Left hindlimb (tissue), 1 donor: ENCODE results near the gene TMEM52.

Source experiments
- DNase-seq: peaks from one replicate; pipeline ENCODE4 v3.0.0-alpha.2; 2018

Gene TMEM52

GRCh38 chr1:1918901-1919303 lies at the start of gene TMEM52:
Gene TMEM52 (minus strand): TSS chr1:1919279. CDS start chr1:1919265, 14 bp downstream.
- no peak for DNase-seq

- DNase-seq: no peak
These were observed 48.8 kb upstream of the TMEM52 start for GRCh38 chr1:1967879-1968278.

- DNase-seq: peak; percentile 1
These were observed 48.1 kb upstream of the TMEM52 start for GRCh38 chr1:1967151-1967550.

GRCh38 chr1:1966071-1966740 lies 47.1 kb upstream of the TMEM52 start:
- no peak for DNase-seq

GRCh38 chr1:1965546-1965945 lies 46.5 kb upstream of the TMEM52 start:
- DNase-seq: no peak

GRCh38 chr1:1964811-1965210 lies 45.7 kb upstream of the TMEM52 start:
- DNase-seq: no peak

GRCh38 chr1:1963570-1963969 lies 44.5 kb upstream of the TMEM52 start:
- no peak for DNase-seq

GRCh38 chr1:1962752-1963151 lies 43.7 kb upstream of the TMEM52 start:
- DNase-seq: no peak

- DNase-seq: no peak
These were observed 41.6 kb upstream of the TMEM52 start for GRCh38 chr1:1960480-1961196.

- peak; percentile 84 for DNase-seq
These were observed 40.9 kb upstream of the TMEM52 start for GRCh38 chr1:1959840-1960479.

GRCh38 chr1:1959459-1959839 lies 40.4 kb upstream of the TMEM52 start:
- peak; percentile 7 for DNase-seq

- DNase-seq: no peak
These were observed 39.0 kb upstream of the TMEM52 start for GRCh38 chr1:1958071-1958541.

- no peak for DNase-seq
These were observed 38.5 kb upstream of the TMEM52 start for GRCh38 chr1:1957533-1957961.

- DNase-seq: no peak
These were observed 37.8 kb upstream of the TMEM52 start for GRCh38 chr1:1956586-1957532.

- no peak for DNase-seq
These were observed 37.0 kb upstream of the TMEM52 start for GRCh38 chr1:1956101-1956500.

- DNase-seq: peak; percentile 17
These were observed 36.6 kb upstream of the TMEM52 start for GRCh38 chr1:1955621-1956094.

- DNase-seq: no peak
These were observed 35.9 kb upstream of the TMEM52 start for GRCh38 chr1:1954831-1955441.

- no peak for DNase-seq
These were observed 34.9 kb upstream of the TMEM52 start for GRCh38 chr1:1954015-1954414.

- DNase-seq: no peak
These were observed 31.9 kb upstream of the TMEM52 start for GRCh38 chr1:1950940-1951339.

GRCh38 chr1:1948783-1949182 lies 29.7 kb upstream of the TMEM52 start:
- DNase-seq: no peak

GRCh38 chr1:1947493-1947892 lies 28.4 kb upstream of the TMEM52 start:
- peak; percentile 30 for DNase-seq

GRCh38 chr1:1946540-1946939 lies 27.5 kb upstream of the TMEM52 start:
- peak; percentile 53 for DNase-seq
